Upper lobe of left lung (tissue), 4 donors: ENCODE results near the gene LAMA3.

Experiments used
- EP300 ChIP-seq, 4 donors: sonication (generic); formaldehyde crosslinking; IDR thresholded peaks; one replicate each; pipeline ENCODE4 v1.5.1; 2017; ENCODE audit warnings: antibody characterized with exemption in 4 of 4, control low read depth in 2 of 4
- POLR2A ChIP-seq, 4 donors: fragments of 450-650 bp; IDR thresholded peaks; one replicate each; pipeline ENCODE4 v1.5.1; 2016 to 2017; ENCODE audit warnings: antibody characterized with exemption in 4 of 4, mild to moderate bottlenecking in 2 of 4
- POLR2AphosphoS5 ChIP-seq, 2 donors: sonication (generic); formaldehyde crosslinking; IDR thresholded peaks; one replicate each; pipeline ENCODE4 v1.5.1; 2017; ENCODE audit warnings: antibody characterized with exemption in 2 of 2
- TF ChIP-seq, protein P1 (sequence below), 6 experiments: fragments of 450-650 bp in 4 of 6; fragments of 200-600 bp in 2 of 6; sonication (generic) in 2 of 6; IDR thresholded peaks; one replicate each; pipeline ENCODE4 v1.5.1; 2016 to 2019; ENCODE audit warnings: antibody characterized with exemption in 6 of 6

DNA sequence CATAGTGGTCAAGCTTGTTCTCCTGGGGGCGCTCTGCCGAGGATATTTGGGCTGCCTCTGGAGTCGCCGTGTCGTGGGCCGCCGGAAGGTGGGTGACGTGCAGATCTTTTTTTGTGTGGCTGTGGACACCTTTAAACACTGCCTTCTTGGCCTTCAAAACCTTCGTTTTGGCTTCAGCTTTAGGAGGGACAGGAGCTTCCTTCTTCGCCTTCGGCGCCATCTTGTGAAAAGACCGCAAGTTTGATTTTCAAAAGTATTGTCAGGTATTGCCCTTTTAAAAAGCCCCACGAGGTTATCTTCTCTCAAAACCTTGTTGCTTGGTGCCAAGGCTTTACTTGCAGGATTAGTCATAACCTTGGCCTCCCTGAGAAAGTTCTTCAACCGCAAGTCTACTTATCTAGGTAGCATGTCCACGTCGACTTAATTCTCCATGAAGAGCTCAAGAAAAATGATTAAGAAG lies 20.8 kb downstream of the LAMA3 start:
- TF ChIP-seq, protein P1, sequence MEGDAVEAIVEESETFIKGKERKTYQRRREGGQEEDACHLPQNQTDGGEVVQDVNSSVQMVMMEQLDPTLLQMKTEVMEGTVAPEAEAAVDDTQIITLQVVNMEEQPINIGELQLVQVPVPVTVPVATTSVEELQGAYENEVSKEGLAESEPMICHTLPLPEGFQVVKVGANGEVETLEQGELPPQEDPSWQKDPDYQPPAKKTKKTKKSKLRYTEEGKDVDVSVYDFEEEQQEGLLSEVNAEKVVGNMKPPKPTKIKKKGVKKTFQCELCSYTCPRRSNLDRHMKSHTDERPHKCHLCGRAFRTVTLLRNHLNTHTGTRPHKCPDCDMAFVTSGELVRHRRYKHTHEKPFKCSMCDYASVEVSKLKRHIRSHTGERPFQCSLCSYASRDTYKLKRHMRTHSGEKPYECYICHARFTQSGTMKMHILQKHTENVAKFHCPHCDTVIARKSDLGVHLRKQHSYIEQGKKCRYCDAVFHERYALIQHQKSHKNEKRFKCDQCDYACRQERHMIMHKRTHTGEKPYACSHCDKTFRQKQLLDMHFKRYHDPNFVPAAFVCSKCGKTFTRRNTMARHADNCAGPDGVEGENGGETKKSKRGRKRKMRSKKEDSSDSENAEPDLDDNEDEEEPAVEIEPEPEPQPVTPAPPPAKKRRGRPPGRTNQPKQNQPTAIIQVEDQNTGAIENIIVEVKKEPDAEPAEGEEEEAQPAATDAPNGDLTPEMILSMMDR (IDR thresholded peaks at IDR 0.05): no peak
- TF ChIP-seq POLR2AphosphoS5 (IDR thresholded peaks at IDR 0.05): no peak
- TF ChIP-seq POLR2A (IDR thresholded peaks at IDR 0.05): no peak
- TF ChIP-seq EP300 (IDR thresholded peaks at IDR 0.05): no peak
